WI38 (cell line): Measurements from ENCODE around the gene KNOP1.
"Not testable (repeated sequence)": the region's sequence is repeated elsewhere in the genome, so short reads cannot be mapped to it uniquely, and the experiment has no call there.

Experiments
- H3K4me3 ChIP-seq: 2 replicates; pipeline ENCODE4 v1.5.1; 2011; ENCODE audit warnings: low read depth, mild to moderate bottlenecking, control low read depth, low read length
- CTCF ChIP-seq: IDR thresholded peaks from 2 replicates; pipeline ENCODE4 v1.5.1; 2012; ENCODE audit warnings: low read depth, mild to moderate bottlenecking, control low read depth, low read length

Gene KNOP1

GRCh38 chr16:19689342-19689741 lies 28.7 kb downstream of the KNOP1 start:
- no peak overlapping the region for H3K4me3 ChIP-seq
- no peak for TF ChIP-seq CTCF

- no peak overlapping the region for H3K4me3 ChIP-seq
- TF ChIP-seq CTCF, result no peak
Measured at GRCh38 chr16:19688396-19689024, 29.5 kb downstream of the KNOP1 start.

GRCh38 chr16:19687279-19687678 lies 30.7 kb downstream of the KNOP1 start:
- no peak for TF ChIP-seq CTCF
- H3K4me3 ChIP-seq, result no peak overlapping the region

GRCh38 chr16:19685176-19685575 lies 32.9 kb downstream of the KNOP1 start:
- TF ChIP-seq CTCF, result no peak
- H3K4me3 ChIP-seq, result no peak overlapping the region

- TF ChIP-seq CTCF, result no peak
- no peak overlapping the region for H3K4me3 ChIP-seq
Measured at GRCh38 chr16:19683453-19684236, 34.4 kb downstream of the KNOP1 start.

- no peak overlapping the region for H3K4me3 ChIP-seq
- no peak for TF ChIP-seq CTCF
Measured at GRCh38 chr16:19681637-19682036, 36.4 kb downstream of the KNOP1 start.

GRCh38 chr16:19680881-19681340 lies 37.1 kb downstream of the KNOP1 start:
- TF ChIP-seq CTCF, result no peak

GRCh38 chr16:19679281-19679680 lies 38.7 kb downstream of the KNOP1 start:
- H3K4me3 ChIP-seq, result not testable (repeated sequence)

More at GRCh38 chr16:19680881-19681340, 37.1 kb downstream of the KNOP1 start:
- no peak overlapping the region for H3K4me3 ChIP-seq
